NCI-H128 (cell line): ENCODE results near the gene CCND2.

Source experiments
- DNase-seq: peaks from one replicate; lab custom pipeline; 2025; ENCODE audit not compliant: unreplicated experiment; lab: John Stamatoyannopoulos, UW

Gene CCND2

DNA sequence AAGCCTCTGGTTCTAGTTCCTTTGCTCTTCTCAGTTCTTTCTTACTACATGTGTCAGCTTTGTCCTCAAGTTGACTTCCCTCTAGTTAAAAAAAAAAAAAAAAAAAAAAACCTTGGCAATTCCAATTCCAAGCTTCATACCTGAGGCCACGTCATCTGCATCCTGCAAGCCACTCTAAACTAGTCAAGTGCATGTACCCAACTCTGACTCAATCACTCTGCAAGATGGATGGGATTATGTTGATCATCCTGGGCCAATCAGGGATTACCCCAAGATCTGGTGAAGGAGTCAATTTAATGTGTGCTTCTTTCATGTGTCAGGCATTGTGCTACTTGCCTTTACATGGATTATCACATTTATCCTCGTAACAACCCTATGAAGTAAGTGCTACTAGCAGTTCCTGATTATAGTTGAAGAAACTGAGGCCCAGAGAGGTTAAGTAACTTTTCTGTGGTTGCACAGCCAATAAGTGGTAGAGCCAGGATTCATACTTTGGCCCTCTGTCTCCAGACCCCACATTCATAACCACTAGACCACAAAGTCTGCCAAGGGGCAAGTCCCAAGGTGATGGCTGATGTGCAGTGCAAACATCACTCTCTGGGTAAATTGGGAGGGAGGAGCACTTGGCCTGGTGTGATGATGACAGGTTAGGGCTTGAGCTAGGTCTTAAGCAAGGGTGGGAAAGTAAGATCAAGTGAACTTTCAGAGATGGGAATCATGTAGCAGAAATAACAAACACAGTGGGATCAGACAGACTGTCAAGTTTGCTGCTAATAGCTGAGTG, 17.3 kb upstream of the CCND2 start:
- DNase-seq, result no peak

GRCh38 chr12:4257442-4257841, 16.1 kb upstream of the CCND2 start:
- DNase-seq, result no peak

GRCh38 chr12:4259099-4259498, 14.5 kb upstream of the CCND2 start:
- DNase-seq, result no peak

DNA sequence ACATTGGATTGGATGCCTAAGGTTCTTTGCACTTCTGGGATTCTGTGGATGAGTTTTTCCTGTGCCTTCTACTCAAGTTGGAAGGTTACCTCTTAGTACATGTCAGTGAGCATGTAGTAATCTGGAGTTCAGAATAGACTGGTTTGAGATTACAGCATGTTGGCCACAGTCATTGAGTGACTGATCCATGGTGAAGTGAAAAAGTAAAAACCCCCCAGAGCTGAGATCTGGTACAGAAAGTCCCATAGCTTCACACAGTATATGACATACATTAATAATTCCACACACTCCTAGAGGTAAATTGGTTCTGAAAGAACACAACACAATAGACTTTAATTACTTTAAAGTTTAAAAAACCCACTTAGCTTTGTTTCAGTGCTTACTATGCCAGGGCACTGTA, 11.9 kb upstream of the CCND2 start:
- DNase-seq, result no peak

GRCh38 chr12:4265280-4265679, 8.3 kb upstream of the CCND2 start:
- DNase-seq, result no peak

GRCh38 chr12:4266990-4267389, 6.6 kb upstream of the CCND2 start:
- no peak for DNase-seq

DNA sequence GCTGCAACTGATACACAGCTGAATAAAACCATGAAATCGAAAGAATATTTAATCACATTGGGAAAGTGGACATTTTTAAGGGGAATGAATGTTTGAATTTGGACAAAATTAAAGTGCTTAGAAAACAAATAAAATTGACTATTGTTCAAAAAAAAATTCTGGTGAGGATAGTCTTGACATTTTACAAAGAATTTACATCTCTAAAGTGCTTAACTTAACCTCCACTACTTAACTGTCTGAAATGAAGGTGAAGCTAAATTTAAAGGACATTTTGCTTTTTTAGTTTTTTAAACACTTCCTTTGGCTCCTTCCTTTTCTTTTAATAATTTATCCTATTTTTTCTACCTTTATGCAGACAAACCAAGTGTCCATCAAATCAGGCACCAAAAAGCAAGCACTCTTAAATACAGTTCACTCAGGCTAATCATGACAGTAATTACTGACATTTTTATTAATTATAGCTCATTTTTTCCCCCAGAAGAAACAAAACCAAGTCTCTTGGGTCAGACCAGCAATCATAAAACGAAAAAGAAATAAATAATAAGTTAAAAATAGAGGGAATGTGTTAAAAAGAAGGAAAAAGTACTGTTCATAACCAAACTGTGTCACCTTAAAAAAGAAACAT, 5.7 kb upstream of the CCND2 start:
- DNase-seq, result no peak

GRCh38 chr12:4268329-4269181, 5.0 kb upstream of the CCND2 start:
- DNase-seq, result no peak

DNA sequence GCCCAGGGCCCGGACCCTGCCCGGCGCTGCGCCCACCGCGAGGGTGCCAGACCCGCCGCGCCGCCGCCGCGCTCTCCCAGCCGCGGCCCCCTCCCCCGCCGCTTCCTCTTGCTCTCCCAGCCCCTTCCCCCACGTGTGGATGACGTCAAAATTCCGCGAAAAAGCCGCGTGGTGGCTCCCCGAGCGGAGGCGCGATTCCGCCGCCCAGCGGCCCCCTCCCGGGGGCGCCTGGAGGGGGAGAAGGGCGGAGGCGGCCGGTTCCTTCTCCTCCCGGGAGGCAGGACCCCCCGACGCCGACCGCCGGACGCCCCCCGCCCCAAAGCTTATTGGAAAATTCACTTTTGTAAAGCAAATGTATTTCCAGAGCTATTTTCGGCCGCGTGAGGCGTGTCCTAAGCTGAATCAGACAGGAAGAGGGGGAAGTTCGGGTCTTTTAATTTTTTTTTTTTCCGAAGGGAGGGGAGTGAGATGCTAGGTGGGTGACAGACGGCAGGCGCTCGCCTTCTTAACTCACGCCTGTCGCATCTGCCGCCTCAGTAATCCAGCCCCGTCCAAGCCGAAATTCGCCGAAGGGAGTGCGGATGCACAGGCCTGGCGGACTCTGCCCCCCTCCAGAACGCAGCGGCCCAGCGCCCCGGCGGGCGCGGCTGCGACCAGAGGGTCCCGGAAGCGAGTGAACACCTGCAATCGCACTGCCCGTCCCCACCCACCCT, 4.1 kb upstream of the CCND2 start:
- no peak for DNase-seq

GRCh38 chr12:4270016-4270830, 3.3 kb upstream of the CCND2 start:
- DNase-seq, result no peak

DNA sequence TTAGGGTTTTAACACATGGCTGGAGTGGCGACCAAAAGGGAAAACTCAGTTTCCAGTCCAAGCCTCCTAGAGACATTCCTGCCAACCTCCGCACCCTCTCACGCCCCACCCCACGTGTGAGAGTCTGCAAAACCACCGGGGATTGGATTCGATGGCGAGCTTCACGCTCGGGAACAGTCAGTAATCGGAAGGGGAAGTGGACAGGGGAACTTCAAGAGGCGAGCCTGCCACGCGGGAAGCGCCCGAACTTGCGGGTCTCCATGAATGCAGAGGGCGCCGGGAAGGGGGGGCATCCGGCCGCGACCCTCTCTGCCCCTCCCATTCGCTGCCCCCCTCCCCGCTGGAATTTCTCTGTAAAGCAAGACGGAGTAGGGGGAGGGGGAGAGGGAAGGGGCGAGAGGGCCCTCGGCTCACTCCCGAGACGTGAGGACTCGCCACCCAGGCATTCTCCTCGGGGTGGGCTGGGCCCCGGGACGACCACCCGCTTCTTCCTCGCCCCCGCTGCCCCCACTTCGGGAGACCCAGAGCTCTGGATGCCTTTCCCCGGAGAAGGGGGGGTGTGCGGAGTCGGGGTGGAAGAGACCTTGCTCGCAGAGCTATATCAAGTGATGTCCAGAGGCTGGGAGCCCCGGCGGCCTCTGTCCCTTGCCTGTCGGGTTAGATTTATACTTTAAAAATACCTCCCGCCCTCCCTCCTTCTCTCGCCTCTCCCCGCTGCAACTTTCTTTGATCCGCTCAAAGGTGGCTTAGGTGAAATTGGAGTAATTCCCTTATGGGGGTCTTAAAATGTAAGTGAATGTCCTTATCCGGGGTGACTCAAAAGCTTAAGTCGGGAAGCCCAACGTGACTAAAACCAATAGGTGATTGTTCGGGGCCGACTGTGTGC, 2.5 kb upstream of the CCND2 start:
- no peak for DNase-seq

- no peak for DNase-seq
Observed at GRCh38 chr12:4271717-4272423, 1.7 kb upstream of the CCND2 start.

DNA sequence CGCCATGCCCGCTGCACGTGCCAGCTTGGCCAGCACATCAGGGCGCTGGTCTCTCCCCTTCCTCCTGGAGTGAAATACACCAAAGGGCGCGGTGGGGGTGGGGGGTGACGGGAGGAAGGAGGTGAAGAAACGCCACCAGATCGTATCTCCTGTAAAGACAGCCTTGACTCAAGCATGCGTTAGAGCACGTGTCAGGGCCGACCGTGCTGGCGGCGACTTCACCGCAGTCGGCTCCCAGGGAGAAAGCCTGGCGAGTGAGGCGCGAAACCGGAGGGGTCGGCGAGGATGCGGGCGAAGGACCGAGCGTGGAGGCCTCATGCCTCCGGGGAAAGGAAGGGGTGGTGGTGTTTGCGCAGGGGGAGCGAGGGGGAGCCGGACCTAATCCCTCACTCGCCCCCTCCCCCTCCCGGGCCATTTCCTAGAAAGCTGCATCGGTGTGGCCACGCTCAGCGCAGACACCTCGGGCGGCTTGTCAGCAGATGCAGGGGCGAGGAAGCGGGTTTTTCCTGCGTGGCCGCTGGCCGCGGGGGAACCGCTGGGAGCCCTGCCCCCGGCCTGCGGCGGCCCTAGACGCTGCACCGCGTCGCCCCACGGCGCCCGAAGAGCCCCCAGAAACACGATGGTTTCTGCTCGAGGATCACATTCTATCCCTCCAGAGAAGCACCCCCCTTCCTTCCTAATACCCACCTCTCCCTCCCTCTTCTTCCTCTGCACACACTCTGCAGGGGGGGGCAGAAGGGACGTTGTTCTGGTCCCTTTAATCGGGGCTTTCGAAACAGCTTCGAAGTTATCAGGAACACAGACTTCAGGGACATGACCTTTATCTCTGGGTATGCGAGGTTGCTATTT, 914 bp upstream of the CCND2 start:
- DNase-seq, result no peak

- no peak for DNase-seq
Observed at GRCh38 chr12:4273273-4273651, 300 bp upstream of the CCND2 start.

GRCh38 chr12:4274396-4275015, 944 bp downstream of the CCND2 start:
- no peak for DNase-seq

GRCh38 chr12:4275016-4275869, 1.7 kb downstream of the CCND2 start:
- DNase-seq, result no peak

GRCh38 chr12:4275870-4276301, 2.3 kb downstream of the CCND2 start:
- DNase-seq, result no peak
